Erythroblast (primary cell): ENCODE results near the gene ASAH2.

Experiments used
- GATA1 ChIP-seq: IDR thresholded peaks from 2 replicates; pipeline ENCODE4 v1.6.1; 2011; ENCODE audit warnings: low read depth, mild to moderate bottlenecking, control low read depth, low read length, moderate library complexity
- POLR2A ChIP-seq: IDR thresholded peaks from 2 replicates; pipeline ENCODE4 v1.6.1; 2011; ENCODE audit warnings: mild to moderate bottlenecking, low read length

GRCh38 chr10:50231515-50232260, 19.6 kb downstream of the ASAH2 start:
- TF ChIP-seq POLR2A (no peak), GATA1 (no peak)
